IMR-90 (cell line): ENCODE data around the gene SIGLEC14. TPM values are rescaled to one million over a fixed set of nuclear protein-coding genes. Genes with fewer than 3 reads are reported as not detected.
"Not testable (repeated sequence)": the region's sequence is repeated elsewhere in the genome, so short reads cannot be mapped to it uniquely, and the experiment has no call there.

Source experiments
- ATAC-seq: fragments of 200-7000 bp; cut with Tn5 transposase; 2 replicates; pipeline ENCODE4 v1.9.1; 2020; ENCODE audit warnings: low read depth, mild to moderate bottlenecking, moderate library complexity
- Bru-seq: library from RNA; stranded (reverse); fragments of 400-500 nt; gene quantifications from one replicate; lab custom pipeline; 2021; lab: Mats Ljungman, UMichigan
- BruChase-seq, 2 experiments: library from RNA; stranded (reverse); fragments of 400-500 nt; gene quantifications; one replicate each; lab custom pipeline; 2021; lab: Mats Ljungman, UMichigan
- BruUV-seq: library from RNA; stranded (reverse); fragments of 400-500 nt; replicated peaks from 2 replicates; lab custom pipeline; 2021; lab: Mats Ljungman, UMichigan
- CTCF ChIA-PET: fragments of 300-600 bp; formaldehyde crosslinking; extraction: SDS; loops from one replicate; lab custom pipeline; 2021; ENCODE audit warnings: antibody characterized with exemption; lab: Yijun Ruan, JAX
- POLR2A ChIA-PET: fragments of 300-600 bp; sonication (Branson Sonifier 250); formaldehyde crosslinking; loops from one replicate; lab custom pipeline; 2022; ENCODE audit warnings: antibody characterized with exemption; ENCODE audit not compliant: unreplicated experiment; lab: Charles Lee
- DNase-seq: peaks from one replicate; pipeline ENCODE4 v3.0.0; 2013
- H2AFZ ChIP-seq: replicated peaks from 2 replicates; pipeline ENCODE3; 2013; ENCODE audit warnings: low read length, mild to moderate bottlenecking; ENCODE audit not compliant: poor library complexity
- H2AK5ac ChIP-seq: 2 replicates; pipeline ENCODE4 v1.6.1; 2013; ENCODE audit warnings: low read depth, low read length, inconsistent platforms
- H2AK9ac ChIP-seq: replicated peaks from 2 replicates; pipeline ENCODE3; 2013; ENCODE audit warnings: mild to moderate bottlenecking, low read depth, low read length, moderate library complexity; ENCODE audit not compliant: poor library complexity
- H2BK120ac ChIP-seq: 2 replicates; pipeline ENCODE4 v1.6.1; 2013; ENCODE audit warnings: low read depth, low read length, inconsistent platforms
- H2BK15ac ChIP-seq: 3 replicates; pipeline ENCODE4 v1.6.1; 2013; ENCODE audit warnings: low read depth, low read length, inconsistent platforms
- H2BK20ac ChIP-seq: 2 replicates; pipeline ENCODE4 v1.6.1; 2013; ENCODE audit warnings: low read depth, mild to moderate bottlenecking, inconsistent platforms, low read length, moderate library complexity
- H2BK5ac ChIP-seq: 2 replicates; pipeline ENCODE4 v1.6.1; 2013; ENCODE audit warnings: mild to moderate bottlenecking, low read depth, low read length, inconsistent platforms; ENCODE audit not compliant: poor library complexity, severe bottlenecking
- H3K14ac ChIP-seq: replicated peaks from 2 replicates; pipeline ENCODE4 v1.6.1; 2013; ENCODE audit warnings: low read depth, low read length, inconsistent platforms
- H3K18ac ChIP-seq: 2 replicates; pipeline ENCODE4 v1.6.1; 2013; ENCODE audit warnings: low read depth, low read length, control low read depth
- H3K23ac ChIP-seq: 2 replicates; pipeline ENCODE4 v1.6.1; 2013; ENCODE audit warnings: low read depth, low read length, inconsistent platforms
- H3K27ac ChIP-seq: 2 replicates; pipeline ENCODE4 v1.5.1; 2013; ENCODE audit warnings: mild to moderate bottlenecking, control low read depth, low read length; ENCODE audit not compliant: insufficient read depth
- H3K27me3 ChIP-seq: 2 replicates; pipeline ENCODE4 v1.6.1; 2013; ENCODE audit warnings: low read length; ENCODE audit not compliant: control insufficient read depth, insufficient read depth
- H3K36me3 ChIP-seq: 2 replicates; pipeline ENCODE4 v1.6.1; 2013; ENCODE audit warnings: low read length, mixed read lengths; ENCODE audit not compliant: control insufficient read depth, insufficient read depth
- H3K4ac ChIP-seq: 2 replicates; pipeline ENCODE4 v1.6.1; 2013; ENCODE audit warnings: low read depth, low read length, inconsistent platforms
- H3K4me1 ChIP-seq: 2 replicates; pipeline ENCODE4 v1.6.1; 2013; ENCODE audit warnings: low read length, mixed read lengths; ENCODE audit not compliant: control insufficient read depth, insufficient read depth
- H3K4me2 ChIP-seq: 2 replicates; pipeline ENCODE4 v1.6.1; 2013; ENCODE audit warnings: low read depth, mild to moderate bottlenecking, control low read depth, low read length, moderate library complexity
- H3K4me3 ChIP-seq: 2 replicates; pipeline ENCODE4 v1.5.1; 2013; ENCODE audit warnings: low read depth, mild to moderate bottlenecking, control low read depth, low read length, moderate library complexity; ENCODE audit not compliant: insufficient read depth
- H3K56ac ChIP-seq: 2 replicates; pipeline ENCODE4 v1.6.1; 2013; ENCODE audit warnings: low read length, inconsistent platforms; ENCODE audit not compliant: insufficient read depth; ENCODE audit errors: extremely low read depth
- H3K79me1 ChIP-seq, 2 experiments: 2 replicates each; pipeline ENCODE4 v1.6.1; 2013; ENCODE audit warnings: low read length in 2 of 2, inconsistent platforms in 1 of 2, low read depth in 1 of 2
- H3K9ac ChIP-seq: 2 replicates; pipeline ENCODE4 v1.6.1; 2013; ENCODE audit warnings: low read depth, low read length, control low read depth
- H3K9me1 ChIP-seq: 2 replicates; pipeline ENCODE4 v1.6.1; 2013; ENCODE audit warnings: low read length, inconsistent platforms; ENCODE audit not compliant: insufficient read depth
- H3K9me3 ChIP-seq: 2 replicates; pipeline ENCODE4 v1.6.1; 2013; ENCODE audit warnings: low read length; ENCODE audit not compliant: control insufficient read depth, insufficient read depth
- H4K20me1 ChIP-seq: 2 replicates; pipeline ENCODE4 v1.6.1; 2013; ENCODE audit warnings: low read length, inconsistent platforms; ENCODE audit not compliant: insufficient read depth
- H4K5ac ChIP-seq: 2 replicates; pipeline ENCODE4 v1.6.1; 2013; ENCODE audit warnings: mild to moderate bottlenecking, low read depth, low read length, control low read depth
- H4K8ac ChIP-seq, 2 experiments: 2 replicates each; pipeline ENCODE4 v1.6.1; 2013; ENCODE audit warnings: low read depth in 2 of 2, low read length in 2 of 2, control low read depth in 1 of 2, inconsistent platforms in 1 of 2
- H4K91ac ChIP-seq: 2 replicates; pipeline ENCODE4 v1.6.1; 2013; ENCODE audit warnings: low read depth, low read length, inconsistent platforms; ENCODE audit not compliant: insufficient read depth
- WGBS, 2 experiments: methylation state at CpG; one replicate each; pipeline versions ENCODE4 v1.1.5 to v1.1.7; 2013; ENCODE audit warnings: missing lambda C conversion rate in 2 of 2; ENCODE audit not compliant: insufficient read length in 1 of 2; ENCODE audit errors: extremely low coverage in 2 of 2; 5-methylcytosine and 5-hydroxymethylcytosine counted together
- dilution Hi-C: fragments of 300-500 bp; cut with HindIII; formaldehyde crosslinking; loops from one replicate; pipeline ENCODE4 v1.14.3; 2018; ENCODE audit warnings: low sequenced_read_pairs; ENCODE audit not compliant: unreplicated experiment
- in situ Hi-C: fragments of 300-500 bp; cut with MboI; formaldehyde crosslinking; loops from 3 replicates; pipeline ENCODE4 v1.14.3; 2019; ENCODE audit warnings: low sequenced_read_pairs, inconsistent platforms, mixed read lengths
- intact Hi-C: fragments of 100-400 bp; cut with micrococcal nuclease; formaldehyde crosslinking; loops from 2 replicates; pipeline ENCODE4 v1.10.0; 2022
- long read RNA-seq: library from polyadenylated mRNA; unstranded; transcript quantifications from one replicate; pipeline ENCODE4 v2.0.0, GENCODE V29; 2021; ENCODE audit not compliant: unreplicated experiment
- polyA plus RNA-seq, 3 experiments: library from polyadenylated mRNA; depleted of rRNA; stranded (reverse); fragments of >200 nt; gene quantifications; 2 replicates each; pipeline ENCODE4 v1.2.3, GENCODE V29; 2012; ENCODE audit warnings: low replicate concordance in 1 of 3
- total RNA-seq: library from RNA; depleted of rRNA; stranded (reverse); fragments of >200 nt; gene quantifications from 2 replicates; pipeline ENCODE4 v1.2.3, GENCODE V29; 2012; rRNA removed

The SIGLEC14 gene, protein sequence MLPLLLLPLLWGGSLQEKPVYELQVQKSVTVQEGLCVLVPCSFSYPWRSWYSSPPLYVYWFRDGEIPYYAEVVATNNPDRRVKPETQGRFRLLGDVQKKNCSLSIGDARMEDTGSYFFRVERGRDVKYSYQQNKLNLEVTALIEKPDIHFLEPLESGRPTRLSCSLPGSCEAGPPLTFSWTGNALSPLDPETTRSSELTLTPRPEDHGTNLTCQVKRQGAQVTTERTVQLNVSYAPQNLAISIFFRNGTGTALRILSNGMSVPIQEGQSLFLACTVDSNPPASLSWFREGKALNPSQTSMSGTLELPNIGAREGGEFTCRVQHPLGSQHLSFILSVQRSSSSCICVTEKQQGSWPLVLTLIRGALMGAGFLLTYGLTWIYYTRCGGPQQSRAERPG
- total RNA-seq (not detected in 2 replicates), polyA plus RNA-seq (2012; rRNA removed) (not detected in 2 replicates), Bru-seq, nascent RNA (not detected), BruChase-seq, experiment 1, labeled RNA remaining after a 6-hour chase (not detected), BruChase-seq, experiment 2, labeled RNA remaining after a 2-hour chase (not detected)
- polyA plus RNA-seq (2012; cell fraction: cytosol; rRNA removed): not detected in 2 replicates
- polyA plus RNA-seq (2012; cell fraction: nucleus; rRNA removed; ENCODE audit: low replicate concordance): not detected in 2 replicates
- long read RNA-seq: 0 reads

GRCh38 chr19:51646730-51647129 is at the start of gene SIGLEC14:
TSS of gene SIGLEC14 (minus strand) at chr19:51646825. CDS start at chr19:51646759, 66 bp downstream.
- H3K9me1 ChIP-seq, H2BK5ac ChIP-seq, H3K79me1 ChIP-seq, H3K9me3 ChIP-seq, H3K27ac ChIP-seq, H4K91ac ChIP-seq, H3K4me2 ChIP-seq, H3K4me3 ChIP-seq, H3K18ac ChIP-seq, H2AK9ac ChIP-seq, CTCF ChIA-PET, H3K27me3 ChIP-seq, H4K20me1 ChIP-seq, H4K8ac ChIP-seq, in situ Hi-C loops, H2BK20ac ChIP-seq, H3K14ac ChIP-seq, H3K36me3 ChIP-seq, POLR2A ChIA-PET, H4K5ac ChIP-seq, H2BK15ac ChIP-seq, H3K4ac ChIP-seq, intact Hi-C loops, H2BK120ac ChIP-seq, H2AK5ac ChIP-seq, DNase-seq, H3K23ac ChIP-seq, H3K9ac ChIP-seq, ATAC-seq, H2AFZ ChIP-seq, BruUV-seq, dilution Hi-C loops, H3K4me1 ChIP-seq, H3K56ac ChIP-seq: not testable (repeated sequence)
- no CpG with 5 or more reads among the region's 10 CpGs for WGBS, 2 experiments
